ENCODE data around the gene KCNQ1. TPM values are rescaled to one million over a fixed set of nuclear protein-coding genes. Genes with fewer than 3 reads are reported as not detected.

The KCNQ1 gene
- total RNA-seq, 3 donors from 2014 or later: 15.5 to 44.7 (median 37.4) TPM

DNA sequence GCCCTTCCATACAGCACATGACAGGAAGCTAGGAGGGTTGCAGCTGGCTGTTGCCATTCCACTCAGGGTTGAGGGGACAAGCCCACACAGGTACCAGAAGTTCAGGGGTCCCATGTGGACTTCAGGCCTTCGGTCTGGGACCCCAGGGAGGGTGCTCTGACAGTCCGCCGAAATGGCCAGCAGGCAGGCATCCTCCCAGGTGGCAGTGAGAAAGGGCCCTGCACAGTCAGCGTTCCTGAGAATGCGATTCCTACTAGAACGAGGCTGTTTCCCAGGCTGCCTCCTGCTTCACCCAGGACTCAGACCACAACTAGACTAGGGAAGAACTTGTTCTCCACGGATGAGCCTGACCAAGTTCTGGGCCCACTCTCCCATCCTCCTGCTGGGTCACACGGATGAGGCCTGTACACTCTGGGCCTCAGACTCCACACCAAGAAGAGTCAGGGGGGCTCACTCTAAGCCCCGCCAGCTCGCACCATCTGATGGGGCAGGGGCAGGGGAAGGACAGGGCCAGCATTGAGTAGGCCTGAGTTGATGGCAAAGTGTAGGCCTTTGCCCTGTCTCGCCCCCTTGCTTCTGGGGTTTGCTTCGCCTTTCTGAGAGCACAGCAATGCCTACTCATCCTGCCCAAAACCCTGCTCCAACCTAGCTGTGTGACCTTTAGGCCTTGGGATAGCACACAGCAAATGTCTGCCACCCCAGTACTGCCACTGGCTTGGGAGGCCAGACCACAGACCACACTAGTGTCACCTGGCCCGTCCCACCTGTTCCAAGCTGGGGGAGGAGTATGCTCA lies 241.0 kb downstream of the KCNQ1 start:
- Histone ChIP-seq H3K4me1 (ENCODE audit: low read depth) (no peaks in the 10 kb centered on the region), H3K9me3 (no peaks in the 10 kb centered on the region), H3K4me3 (no peak overlapping the region), H3K36me3 (ENCODE audit: low read depth) (no peaks in the 10 kb centered on the region)
- ATAC-seq: no peak
- intact Hi-C loops (cut with DNase I, micrococcal nuclease): no loop called here
- DNase-seq: no peak
- TF ChIP-seq CTCF (IDR thresholded peaks at IDR 0.05): no peak

- DNase-seq: no peak
- Histone ChIP-seq H3K4me3 (no peak overlapping the region), H3K4me1 (ENCODE audit: low read depth) (no peaks in the 10 kb centered on the region), H3K36me3 (ENCODE audit: low read depth) (no peaks in the 10 kb centered on the region), H3K9me3 (no peaks in the 10 kb centered on the region)
- intact Hi-C loops (cut with DNase I, micrococcal nuclease): no loop called here
- no peak for ATAC-seq
- no peak for TF ChIP-seq CTCF (IDR thresholded peaks at IDR 0.05)
These were observed 241.8 kb downstream of the KCNQ1 start for GRCh38 chr11:2686360-2687222.

DNA sequence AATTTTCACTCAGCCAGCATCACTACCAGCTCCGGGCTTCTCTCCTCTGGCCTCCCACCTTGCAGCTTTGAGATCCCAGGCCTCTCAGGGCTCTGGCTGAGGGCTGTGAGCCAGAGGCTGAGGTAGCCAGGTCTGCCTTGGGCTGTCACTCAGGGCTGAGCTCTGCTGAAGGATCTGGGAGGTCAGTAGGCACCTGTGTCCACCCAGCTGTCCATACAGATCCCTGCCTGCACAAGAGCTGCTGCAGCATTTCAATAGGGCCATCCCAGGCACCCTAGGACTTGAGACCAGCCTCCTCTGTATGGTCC lies 242.4 kb downstream of the KCNQ1 start:
- no peaks in the 10 kb centered on the region for H3K9me3 ChIP-seq
- DNase-seq: no peak
- H3K36me3 ChIP-seq (ENCODE audit: low read depth): no peaks in the 10 kb centered on the region
- intact Hi-C loops (cut with DNase I, micrococcal nuclease): no loop called here
- H3K4me3 ChIP-seq: no peak overlapping the region
- no peaks in the 10 kb centered on the region for H3K4me1 ChIP-seq (ENCODE audit: low read depth)
- no peak for TF ChIP-seq CTCF (IDR thresholded peaks at IDR 0.05)
- no peak for ATAC-seq

GRCh38 chr11:2687782-2688191 lies 243.0 kb downstream of the KCNQ1 start:
- H3K4me3 ChIP-seq: no peak overlapping the region
- no peak for DNase-seq
- intact Hi-C loops (cut with DNase I, micrococcal nuclease): no loop called here
- ATAC-seq: no peak
- no peak for TF ChIP-seq CTCF (IDR thresholded peaks at IDR 0.05)
- H3K9me3 ChIP-seq: no peaks in the 10 kb centered on the region
- H3K36me3 ChIP-seq (ENCODE audit: low read depth): no peaks in the 10 kb centered on the region
- no peaks in the 10 kb centered on the region for H3K4me1 ChIP-seq (ENCODE audit: low read depth)

- ATAC-seq (no peak), DNase-seq (no peak)
- Histone ChIP-seq H3K9me3 (no peaks in the 10 kb centered on the region), H3K36me3 (ENCODE audit: low read depth) (no peaks in the 10 kb centered on the region), H3K4me3 (no peak overlapping the region), H3K4me1 (ENCODE audit: low read depth) (no peaks in the 10 kb centered on the region)
- intact Hi-C loops (cut with DNase I, micrococcal nuclease): no loop called here
- TF ChIP-seq CTCF (IDR thresholded peaks at IDR 0.05): no peak
These were observed 243.8 kb downstream of the KCNQ1 start for GRCh38 chr11:2688381-2689231.
